Testis (tissue), 3 donors: ENCODE measurements around the gene TXNRD2. TPM values are rescaled to one million over a fixed set of nuclear protein-coding genes. Genes with fewer than 3 reads are reported as not detected.

Source experiments
- DNase-seq: peaks from one replicate; pipeline ENCODE4 v3.0.0-alpha.2; 2019
- H3K27ac ChIP-seq, 2 donors: fragments of 200-600 bp; sonication (generic); one replicate each; pipeline ENCODE4 v1.5.1; 2019
- H3K27me3 ChIP-seq: fragments of 200-600 bp; sonication (generic); one replicate; pipeline ENCODE4 v1.5.1; 2019
- H3K36me3 ChIP-seq: fragments of 200-600 bp; sonication (generic); one replicate; pipeline ENCODE4 v1.5.1; 2017; ENCODE audit warnings: low read depth; ENCODE audit errors: missing control alignments
- H3K4me1 ChIP-seq: fragments of 200-600 bp; sonication (generic); one replicate; pipeline ENCODE4 v1.5.1; 2019
- H3K4me3 ChIP-seq, 2 donors: fragments of 200-600 bp; sonication (generic); one replicate each; pipeline ENCODE4 v1.5.1; 2017 to 2019
- H3K9me3 ChIP-seq: fragments of 200-600 bp; sonication (generic); one replicate; pipeline ENCODE4 v1.5.1; 2017
- CTCF ChIP-seq, 3 experiments: fragments of 450-650 bp in 2 of 3; fragments of 200-600 bp in 1 of 3; sonication (generic) in 1 of 3; IDR thresholded peaks; one replicate each; pipeline ENCODE4 v1.5.1; 2016 to 2019; ENCODE audit warnings: antibody characterized with exemption in 3 of 3, mild to moderate bottlenecking in 2 of 3, moderate library complexity in 1 of 3
- POLR2A ChIP-seq: fragments of 450-650 bp; IDR thresholded peaks from one replicate; pipeline ENCODE4 v1.6.1; 2017; ENCODE audit warnings: antibody characterized with exemption, mild to moderate bottlenecking, moderate library complexity
- WGBS, 2 donors: methylation state at CpG; one replicate each; pipeline ENCODE4 v1.1.5; 2018; 5-methylcytosine and 5-hydroxymethylcytosine counted together
- intact Hi-C: fragments of 100-400 bp; cut with DNase I; formaldehyde crosslinking; loops from one replicate; pipeline ENCODE4 v1.15.1; 2023; ENCODE audit warnings: low total_unique reads
- polyA plus RNA-seq: library from polyadenylated mRNA; stranded (reverse); fragments of 350-450 nt; fragmentation: Illumina TruSeq; extraction: RNeasy Lipid Tissue Mini Kit (QIAGEN cat#74804); gene quantifications from one replicate; pipeline ENCODE4 v1.2.3, GENCODE V29; 2014; ENCODE audit warnings: low read depth, low replicate concordance; ENCODE audit not compliant: insufficient read depth
- total RNA-seq, 2 donors: library from RNA; depleted of rRNA; stranded (reverse); fragments of >200 nt; gene quantifications; one replicate each; pipeline ENCODE4 v1.2.3, GENCODE V29; 2016

The TXNRD2 gene
- total and polyA plus RNA-seq, 3 donors from 2014 or later, result 28.7 to 49.9 (median 36.6) TPM

GRCh38 chr22:19868333-19868732, 73.3 kb downstream of the TXNRD2 start:
- H3K9me3 ChIP-seq, result no peaks in the 10 kb centered on the region
- DNase-seq, result no peak
- H3K36me3 ChIP-seq, result no peaks in the 10 kb centered on the region
- WGBS, 2 donors, result 93 to 97% methylated on average over 3 of the region's 3 CpGs
- no peak overlapping the region for H3K4me3 ChIP-seq
- intact Hi-C loops, result no loop called here
- peak overlapping the region in 1 of 2 donors; percentile 31 for H3K27ac ChIP-seq
- TF ChIP-seq POLR2A, result no peak
- TF ChIP-seq CTCF (IDR thresholded peaks at IDR 0.05), result no peak
- H3K27me3 ChIP-seq, result no peaks in the 10 kb centered on the region
- peaks cover 13% of the 10 kb centered on the region for H3K4me1 ChIP-seq

GRCh38 chr22:19867617-19868016, 74.0 kb downstream of the TXNRD2 start:
- H3K4me3 ChIP-seq, result no peak overlapping the region
- H3K9me3 ChIP-seq, result no peaks in the 10 kb centered on the region
- TF ChIP-seq CTCF (IDR thresholded peaks at IDR 0.05) (no peak), POLR2A (no peak)
- 65 to 73% methylated on average over 7 of the region's 7 CpGs for whole genome bisulfite sequencing, 2 donors
- H3K36me3 ChIP-seq, result no peaks in the 10 kb centered on the region
- peaks cover 13% of the 10 kb centered on the region for H3K4me1 ChIP-seq
- intact Hi-C loops, result no loop called here
- no peak overlapping the region for H3K27ac ChIP-seq
- no peak for DNase-seq
- no peaks in the 10 kb centered on the region for H3K27me3 ChIP-seq

GRCh38 chr22:19866665-19867009, 75.0 kb downstream of the TXNRD2 start:
- H3K9me3 ChIP-seq, result no peaks in the 10 kb centered on the region
- TF ChIP-seq CTCF (IDR thresholded peaks at IDR 0.05), result no peak
- TF ChIP-seq POLR2A, result no peak
- peaks cover 13% of the 10 kb centered on the region for H3K4me1 ChIP-seq
- whole genome bisulfite sequencing, 2 donors, result 92 to 94% methylated on average over 3 of the region's 3 CpGs
- H3K4me3 ChIP-seq, result no peak overlapping the region
- intact Hi-C loops, result no loop called here
- no peaks in the 10 kb centered on the region for H3K27me3 ChIP-seq
- no peak overlapping the region for H3K27ac ChIP-seq
- DNase-seq, result no peak
- H3K36me3 ChIP-seq, result no peaks in the 10 kb centered on the region

GRCh38 chr22:19865141-19865829, 76.3 kb downstream of the TXNRD2 start:
- no peaks in the 10 kb centered on the region for H3K36me3 ChIP-seq
- peaks cover 13% of the 10 kb centered on the region for H3K4me1 ChIP-seq
- H3K9me3 ChIP-seq, result no peaks in the 10 kb centered on the region
- H3K27ac ChIP-seq, result no peak overlapping the region
- intact Hi-C loops, result no loop called here
- 46 to 71% methylated on average over 12 of the region's 12 CpGs for WGBS, 2 donors
- no peak overlapping the region for H3K4me3 ChIP-seq
- no peaks in the 10 kb centered on the region for H3K27me3 ChIP-seq
- TF ChIP-seq POLR2A, result no peak
- no peak for TF ChIP-seq CTCF (IDR thresholded peaks at IDR 0.05)
- DNase-seq, result no peak

- TF ChIP-seq CTCF (IDR thresholded peaks at IDR 0.05) (no peak), POLR2A (no peak)
- peaks cover 12% of the 10 kb centered on the region for H3K4me1 ChIP-seq
- no peak overlapping the region for H3K4me3 ChIP-seq
- no peak for DNase-seq
- intact Hi-C loops, result no loop called here
- H3K9me3 ChIP-seq, result no peaks in the 10 kb centered on the region
- H3K27ac ChIP-seq, result no peak overlapping the region
- H3K27me3 ChIP-seq, result no peaks in the 10 kb centered on the region
- 88 to 93% methylated on average over 5 of the region's 5 CpGs for WGBS, 2 donors
- no peaks in the 10 kb centered on the region for H3K36me3 ChIP-seq
Measured at GRCh38 chr22:19864538-19865106, 77.0 kb downstream of the TXNRD2 start.
